Psoas muscle (tissue), 8 donors: ENCODE results near the gene RETREG2. TPM values are rescaled to one million over a fixed set of nuclear protein-coding genes. Genes with fewer than 3 reads are reported as not detected.
A peak's percentile ranks its signal among the peaks of the same experiment; 100 is the strongest.

Source experiments
- ATAC-seq, 4 donors: fragments of 200-7000 bp; cut with Tn5 transposase; one replicate each; pipeline ENCODE4 v1.9.1; 2020; ENCODE audit warnings: moderate library complexity in 3 of 4, mild to moderate bottlenecking in 2 of 4
- DNase-seq, 2 donors: peaks; one replicate each; pipeline ENCODE4 v3.0.0-alpha.2; 2020
- H3K27ac ChIP-seq: fragments of 200-600 bp; one replicate; pipeline ENCODE4 v1.8.0; 2022
- H3K27me3 ChIP-seq, 3 donors: fragments of 200-600 bp in 1 of 3; one replicate each; pipeline versions ENCODE4 v1.6.1 to v1.8.0; 2013 to 2022; ENCODE audit warnings: low read length in 2 of 3, mild to moderate bottlenecking in 2 of 3, moderate library complexity in 1 of 3; ENCODE audit not compliant: insufficient read depth in 3 of 3
- H3K36me3 ChIP-seq, 2 donors: fragments of 200-600 bp in 1 of 2; one replicate each; pipeline versions ENCODE4 v1.6.1 to v1.8.0; 2013 to 2022; ENCODE audit warnings: low read depth in 1 of 2, mild to moderate bottlenecking in 1 of 2, moderate library complexity in 1 of 2; ENCODE audit not compliant: insufficient read depth in 1 of 2
- H3K4me1 ChIP-seq: fragments of 200-600 bp; one replicate; pipeline ENCODE4 v1.8.0; 2022
- H3K4me3 ChIP-seq: fragments of 200-600 bp; one replicate; pipeline ENCODE4 v1.8.0; 2022; ENCODE audit warnings: mild to moderate bottlenecking
- H3K9me3 ChIP-seq: fragments of 200-600 bp; one replicate; pipeline ENCODE4 v1.8.0; 2022
- CTCF ChIP-seq: fragments of 200-600 bp; IDR thresholded peaks from one replicate; pipeline ENCODE4 v1.8.0; 2022; ENCODE audit warnings: antibody characterized with exemption
- WGBS, 3 donors: extraction: QIAGEN DNeasy Blood & Tissue Kit; methylation state at CpG; one replicate each; pipeline versions ENCODE4 v1.1.6 to v1.1.7; 2013; 5-methylcytosine and 5-hydroxymethylcytosine counted together
- intact Hi-C, 2 donors: fragments of 100-400 bp; cut with DNase I; formaldehyde crosslinking; loops; one replicate each; pipeline versions ENCODE4 v1.11.0 to v1.14.2; 2022
- polyA plus RNA-seq, 3 donors: library from polyadenylated mRNA; stranded (reverse); fragments of 200-250 nt; gene quantifications; one replicate each; pipeline ENCODE4 v1.2.3, GENCODE V29; 2013
- total RNA-seq, 4 donors: library from RNA; stranded (reverse); fragmentation: NEBNext Ultra II Directional in 2 of 4; extraction: Animal tissue kit (Norgen Biotek cat#: 25700) in 2 of 4; gene quantifications; one replicate each; pipeline versions ENCODE4 v1.2.1 to v1.2.4, GENCODE V29; 2021 to 2023
- donor health status: healthy with polysubstance abuse.
- donor health status: DM: no; HTN: no; CAD: no; lungs with moderate emphysema.
- donor health status: Bipolar disorder and iron deficiency.
- donor health status: healthy.
- donor health status: DM: yes; HTN: yes; CAD: no.
- donor health status: DM: no; HTN: no; CAD: no.
- donor health status: DM: no; HTN: no; CAD: no.
- donor health status: DM: yes; HTN: yes; CAD: no.

The RETREG2 gene
- total and polyA plus RNA-seq, 7 donors = 28.1 to 71.4 (median 38.1) TPM

- ATAC-seq = peak; percentile 95 to 97 (median 96)
- TF ChIP-seq CTCF = peak; percentile 99
- 0 to 1% (median 1%) methylated on average over 56 to 70 of the region's 70 CpGs for WGBS, 3 donors
These were observed 17.7 kb upstream of the RETREG2 start, which contains the start of gene NHEJ1 for GRCh38 chr2:219160186-219161017. NHEJ1 (minus strand) TSS chr2:219160815; CDS start chr2:219158362, 2,453 bp downstream.

GRCh38 chr2:219161097-219161496 is 17.0 kb upstream of the RETREG2 start:
- Histone ChIP-seq H3K27me3 (no peaks in the 10 kb centered on the region), H3K9me3 (no peaks in the 10 kb centered on the region), H3K36me3 (peaks cover 0 to 17% of the 10 kb centered on the region in 2 donors), H3K27ac (peak overlapping the region; percentile 93), H3K4me1 (peaks cover 5% of the 10 kb centered on the region), H3K4me3 (peak overlapping the region; percentile 86)
- no peak for ATAC-seq
- no peak for TF ChIP-seq CTCF
- intact Hi-C loops = loop anchor here (5.0 to 10.0 kb wide), 3 partner anchors 136 to 374 kb away; partner anchors contain the start of gene DNPEP (in 1 of the 2)
- 70 to 79% (median 74%) methylated on average over 4 of the region's 4 CpGs for WGBS, 3 donors
- DNase-seq = no peak

More at GRCh38 chr2:219160186-219161017, 17.7 kb upstream of the RETREG2 start, which contains the start of gene NHEJ1:
- Histone ChIP-seq H3K27ac (peak within 1 kb of the TSS; percentile 93), H3K4me1 (peaks cover 5% of the 10 kb centered on the region), H3K4me3 (peak within 1 kb of the TSS; percentile 86), H3K27me3 (no peaks in the 10 kb centered on the region), H3K9me3 (no peaks in the 10 kb centered on the region), H3K36me3 (peaks cover 0 to 24% of the 10 kb centered on the region in 2 donors)
- intact Hi-C loops = loop anchor here (1.0 to 10.0 kb wide), 4 partner anchors 137 to 374 kb away; partner anchors contain the start of gene DNPEP (in 1 of the 2)
- peak; percentile 98 to 99 for DNase-seq

- H3K4me3 ChIP-seq = no peak overlapping the region
- intact Hi-C loops = loop anchor here (5.0 to 10.0 kb wide), 3 partner anchors 134 to 372 kb away; partner anchors contain the start of gene DNPEP (in 1 of the 2)
- no peaks in the 10 kb centered on the region for H3K36me3 ChIP-seq
- H3K27ac ChIP-seq = no peak overlapping the region
- no peak for TF ChIP-seq CTCF
- H3K9me3 ChIP-seq = no peaks in the 10 kb centered on the region
- ATAC-seq (no peak), DNase-seq (no peak)
- 93 to 96% (median 95%) methylated on average over 6 of the region's 6 CpGs for WGBS, 3 donors
- H3K4me1 ChIP-seq = peaks cover 5% of the 10 kb centered on the region
- H3K27me3 ChIP-seq = no peaks in the 10 kb centered on the region
These were observed 14.9 kb upstream of the RETREG2 start for GRCh38 chr2:219163156-219163555.

GRCh38 chr2:219165058-219165911 is 12.8 kb upstream of the RETREG2 start:
- H3K36me3 ChIP-seq = no peaks in the 10 kb centered on the region
- WGBS, 3 donors = 82 to 85% (median 85%) methylated on average over 10 of the region's 10 CpGs
- intact Hi-C loops = loop anchor here in 1 of 2 donors (10.0 kb wide), 2 partner anchors 220 to 370 kb away; partner anchors contain the start of gene DNPEP

More at GRCh38 chr2:219165058-219165911, 12.8 kb upstream of the RETREG2 start:
- Histone ChIP-seq H3K9me3 (no peaks in the 10 kb centered on the region), H3K27me3 (no peaks in the 10 kb centered on the region), H3K4me3 (no peak overlapping the region), H3K27ac (no peak overlapping the region), H3K4me1 (no peaks in the 10 kb centered on the region)
- DNase-seq = no peak
- no peak for TF ChIP-seq CTCF
- no peak for ATAC-seq
